HG02938 (cell line): ENCODE data around the gene CDK13.

Experiments used
- ATAC-seq: cut with Tn5 transposase; IDR thresholded peaks from one replicate; pipeline ENCODE4 v1.9.1; 2021; ENCODE audit warnings: mild to moderate bottlenecking, moderate library complexity; ENCODE audit not compliant: unreplicated experiment

Gene CDK13

GRCh38 chr7:40008223-40008815, 58.3 kb downstream of the CDK13 start:
- ATAC-seq, result no peak

DNA sequence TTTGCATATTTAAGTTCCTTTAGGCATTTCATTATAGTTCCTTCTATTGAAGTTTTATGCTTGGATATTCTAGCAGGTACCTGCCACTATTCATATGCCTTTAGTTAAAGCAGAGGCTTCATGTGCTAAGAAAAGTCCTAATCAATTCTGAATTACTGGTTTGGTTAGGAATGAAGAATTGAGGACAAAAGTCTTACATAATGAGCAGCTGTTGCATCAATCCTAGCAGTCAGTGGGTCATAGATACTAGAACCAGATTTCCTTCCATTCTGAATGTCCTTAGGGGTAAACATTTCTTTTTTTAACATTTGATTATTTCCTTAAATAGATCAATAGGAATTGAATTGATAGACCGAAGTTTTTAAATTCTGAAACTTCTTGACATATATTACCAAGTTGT, 59.2 kb downstream of the CDK13 start:
- ATAC-seq, result no peak

DNA sequence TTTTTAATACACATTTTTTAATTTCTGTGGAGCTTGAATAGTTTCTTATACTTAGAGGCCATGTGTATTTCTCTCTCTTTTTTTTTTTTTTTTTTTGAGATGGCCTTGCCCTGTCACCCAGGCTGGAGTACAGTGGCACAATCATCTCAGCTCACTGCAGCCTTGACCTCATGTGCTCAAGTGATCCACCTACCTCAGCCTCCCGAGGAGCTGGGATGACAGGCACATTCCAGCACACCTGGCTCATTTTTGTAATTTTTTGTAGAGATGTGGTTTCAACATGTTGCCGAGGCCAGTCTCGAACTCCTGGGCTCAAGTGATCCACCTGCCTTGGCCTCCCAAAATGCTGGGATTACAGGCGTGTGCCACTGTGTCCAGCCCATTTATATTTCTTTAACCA, 64.3 kb downstream of the CDK13 start:
- no peak for ATAC-seq

- ATAC-seq, result peak; percentile 85
These were observed 65.8 kb downstream of the CDK13 start for GRCh38 chr7:40015790-40016296.

- ATAC-seq, result no peak
These were observed 69.5 kb downstream of the CDK13 start for GRCh38 chr7:40019558-40019957.

DNA sequence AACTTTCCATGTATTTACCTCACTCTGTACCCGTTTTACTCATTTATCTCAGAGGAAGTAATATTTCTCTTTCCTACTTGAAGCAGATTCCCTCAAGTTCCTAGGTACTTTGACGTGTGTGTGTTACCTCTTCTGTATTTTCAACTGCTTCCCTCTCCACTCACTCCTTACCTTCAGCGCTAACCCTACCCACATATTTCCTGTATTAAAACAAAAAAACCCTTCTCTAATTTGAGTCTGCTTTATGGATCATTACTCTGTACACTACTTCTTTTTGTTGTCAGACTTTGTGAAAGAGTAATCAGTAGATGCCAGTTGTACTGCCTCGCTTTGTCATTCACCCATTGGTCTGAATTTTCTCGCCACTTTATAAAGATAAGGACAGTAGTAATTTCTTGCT, 74.0 kb downstream of the CDK13 start:
- no peak for ATAC-seq

- no peak for ATAC-seq
These were observed 74.8 kb downstream of the CDK13 start for GRCh38 chr7:40024841-40025240.

GRCh38 chr7:40027545-40027944, 77.5 kb downstream of the CDK13 start:
- no peak for ATAC-seq

DNA sequence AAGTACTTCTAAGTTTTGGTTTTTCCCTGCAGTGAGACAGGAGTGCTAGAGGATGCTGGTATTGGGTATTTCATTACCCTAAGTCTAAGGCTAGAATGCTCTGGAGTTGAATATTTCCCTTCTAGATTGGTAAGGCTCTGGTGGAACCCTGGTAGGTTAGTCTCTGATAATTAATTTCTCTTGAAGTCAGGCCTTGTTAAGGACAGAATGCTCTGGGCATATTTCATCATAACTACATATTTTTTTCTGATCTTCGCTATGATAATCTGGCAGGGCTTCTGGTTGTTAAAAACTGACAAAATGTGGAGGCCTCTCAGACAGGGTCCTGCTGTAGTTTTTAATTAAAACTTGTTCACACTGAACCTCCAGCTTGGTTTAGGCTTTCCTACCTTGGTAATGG, 83.8 kb downstream of the CDK13 start:
- no peak for ATAC-seq

DNA sequence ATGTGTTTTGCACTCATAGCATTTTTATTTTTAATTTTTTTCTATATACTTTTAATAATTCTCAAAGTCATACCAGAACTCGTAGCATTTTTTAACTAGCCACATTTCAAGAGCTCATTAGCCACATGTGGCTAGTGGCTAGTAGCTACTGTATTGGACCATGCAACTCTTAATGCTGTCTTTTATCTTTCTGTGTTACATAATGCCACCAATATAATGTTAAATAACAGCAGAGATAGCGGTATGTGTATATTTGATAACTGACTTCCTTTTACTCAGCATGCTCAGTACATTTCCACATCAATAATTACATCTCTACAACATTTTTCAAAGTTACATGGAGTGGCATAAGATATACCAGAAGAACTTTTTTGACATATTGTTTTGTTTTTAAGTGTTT, 91.4 kb downstream of the CDK13 start:
- ATAC-seq, result no peak

DNA sequence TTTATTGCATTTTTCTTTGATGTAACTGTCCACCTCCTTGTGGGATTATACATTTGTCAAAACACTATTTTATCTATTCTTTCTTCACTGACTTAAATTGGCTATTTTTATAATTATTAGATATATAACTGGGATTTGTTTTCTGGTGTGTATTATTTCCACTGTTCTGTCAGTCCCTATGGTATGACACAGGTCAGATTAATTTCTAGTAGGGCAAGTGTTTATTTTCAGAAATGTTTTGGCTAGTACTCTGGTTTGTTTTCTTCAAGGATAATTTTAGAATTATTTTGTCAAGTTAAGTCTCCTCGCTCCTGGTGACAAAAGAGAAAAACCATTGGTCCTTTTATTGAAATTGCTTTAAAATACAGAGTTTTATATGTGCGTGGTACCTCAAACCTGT, 93.1 kb downstream of the CDK13 start:
- ATAC-seq, result no peak

DNA sequence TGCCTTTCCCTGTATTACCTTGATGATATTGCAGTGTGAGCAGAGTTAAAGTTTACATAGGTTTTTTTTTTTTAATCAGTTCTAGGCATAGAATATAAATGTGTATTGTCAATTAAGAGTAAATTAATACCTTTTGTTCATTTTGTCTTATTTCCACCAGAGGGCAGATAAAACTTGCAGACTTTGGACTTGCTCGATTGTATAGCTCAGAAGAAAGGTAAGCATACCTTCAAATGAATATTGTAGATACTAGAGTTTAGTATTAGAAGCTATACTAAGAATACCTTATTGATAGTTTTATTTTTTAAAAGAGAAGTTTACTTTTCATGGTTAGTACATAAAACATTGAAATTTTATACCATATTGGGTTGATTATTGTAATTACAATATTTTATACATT, 97.6 kb downstream of the CDK13 start:
- ATAC-seq, result no peak

GRCh38 chr7:40057292-40057691, 107.2 kb downstream of the CDK13 start:
- no peak for ATAC-seq

GRCh38 chr7:40058026-40058425, 108.0 kb downstream of the CDK13 start:
- no peak for ATAC-seq

GRCh38 chr7:40058636-40059035, 108.6 kb downstream of the CDK13 start:
- no peak for ATAC-seq

GRCh38 chr7:40059057-40059456, 109.0 kb downstream of the CDK13 start:
- no peak for ATAC-seq

GRCh38 chr7:40072268-40072667, 122.2 kb downstream of the CDK13 start:
- no peak for ATAC-seq

- no peak for ATAC-seq
These were observed 123.2 kb downstream of the CDK13 start for GRCh38 chr7:40073239-40073638.

DNA sequence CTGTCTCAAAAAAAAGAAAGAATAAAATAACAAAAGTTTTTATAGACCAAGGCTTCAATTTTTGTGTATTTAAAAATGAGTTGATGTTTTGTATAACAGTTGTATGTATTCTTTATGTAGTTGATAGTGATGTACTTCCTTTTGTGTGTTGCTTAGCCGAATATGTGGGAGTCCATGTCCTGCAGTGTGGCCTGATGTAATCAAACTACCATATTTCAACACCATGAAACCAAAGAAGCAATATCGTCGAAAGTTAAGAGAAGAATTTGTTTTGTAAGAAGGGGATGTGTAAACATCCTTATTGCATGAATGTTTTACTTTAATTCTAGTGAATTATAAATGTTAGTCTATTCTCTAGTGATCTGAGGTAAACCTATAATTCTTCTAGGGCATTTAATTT, 127.8 kb downstream of the CDK13 start:
- ATAC-seq, result no peak

DNA sequence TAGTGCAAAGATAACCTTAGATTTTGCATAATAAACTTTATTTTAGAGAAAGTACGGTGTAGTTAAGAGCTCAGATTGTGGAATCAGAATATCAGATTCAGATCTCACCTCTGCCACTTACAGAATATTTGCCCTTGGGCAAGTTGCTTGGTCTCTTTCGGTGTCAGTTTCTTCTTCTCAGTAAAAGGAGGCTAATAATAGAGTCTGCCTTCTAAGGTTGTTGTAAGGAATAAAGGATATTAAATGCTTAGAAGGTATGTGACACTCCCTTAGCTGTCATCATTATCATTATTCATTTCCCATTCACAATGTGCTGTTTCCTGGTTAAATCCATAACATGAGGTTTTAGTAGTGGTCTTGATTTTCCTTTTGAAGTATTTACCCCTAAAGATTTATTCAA, 142.1 kb downstream of the CDK13 start:
- ATAC-seq, result no peak

DNA sequence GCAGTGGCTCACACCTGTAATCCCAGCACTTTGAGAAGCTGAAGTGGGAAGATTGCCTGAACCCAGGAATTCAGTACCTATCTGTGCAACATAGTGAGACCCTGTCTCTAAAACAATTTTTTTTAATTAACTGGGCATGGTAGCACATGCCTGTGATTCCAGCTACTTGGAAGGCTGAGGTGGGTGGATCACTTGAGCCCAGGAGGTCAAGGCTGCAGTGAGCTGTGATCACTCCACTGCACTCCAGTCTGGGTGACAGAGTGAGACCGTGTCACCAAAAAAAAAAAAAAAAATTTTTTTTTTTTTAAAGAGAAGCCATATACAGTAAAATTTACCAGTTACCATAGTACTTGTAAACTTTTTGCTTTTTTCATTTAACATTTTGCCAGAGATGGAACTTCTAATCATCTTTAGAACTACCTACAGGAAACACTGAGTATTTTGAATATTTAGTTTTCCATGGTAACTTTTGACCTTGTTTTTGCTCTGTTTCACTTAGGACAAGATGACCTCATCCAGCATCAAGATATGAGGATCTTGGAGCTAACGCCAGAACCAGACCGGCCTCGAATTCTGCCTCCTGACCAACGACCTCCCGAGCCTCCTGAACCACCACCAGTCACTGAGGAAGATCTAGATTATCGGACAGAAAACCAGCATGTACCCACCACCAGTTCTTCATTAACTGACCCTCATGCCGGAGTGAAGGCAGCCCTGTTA, 143.7 kb downstream of the CDK13 start:
- ATAC-seq, result no peak

DNA sequence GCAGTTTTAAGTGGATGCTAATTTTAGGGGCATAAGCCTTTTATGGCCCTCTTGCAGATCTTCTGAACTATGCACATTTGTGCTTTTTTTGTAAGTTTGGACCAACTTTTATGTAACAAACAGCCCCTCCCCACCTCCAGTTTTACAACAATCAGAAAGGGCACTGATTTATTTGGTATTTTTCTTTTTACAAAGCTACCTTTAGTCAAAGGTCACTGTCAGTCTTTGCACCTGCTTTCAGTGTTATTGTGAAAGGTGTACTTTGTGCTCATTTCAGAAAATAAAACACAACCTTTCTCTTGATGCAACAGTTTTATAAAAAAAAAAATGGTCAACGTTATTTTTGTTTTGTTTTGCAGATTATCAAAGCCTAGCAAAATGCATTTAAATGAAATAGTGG, 145.2 kb downstream of the CDK13 start:
- ATAC-seq, result no peak
